ENCODE results near the gene EPN1. TPM values are rescaled to one million over a fixed set of nuclear protein-coding genes. Genes with fewer than 3 reads are reported as not detected.

The EPN1 gene
- total and polyA plus RNA-seq, 2 of the 13 experiments (the other 11 are each of a cell fraction or from before 2014, with no cell fraction given): 28.9 to 31.7 TPM

DNA sequence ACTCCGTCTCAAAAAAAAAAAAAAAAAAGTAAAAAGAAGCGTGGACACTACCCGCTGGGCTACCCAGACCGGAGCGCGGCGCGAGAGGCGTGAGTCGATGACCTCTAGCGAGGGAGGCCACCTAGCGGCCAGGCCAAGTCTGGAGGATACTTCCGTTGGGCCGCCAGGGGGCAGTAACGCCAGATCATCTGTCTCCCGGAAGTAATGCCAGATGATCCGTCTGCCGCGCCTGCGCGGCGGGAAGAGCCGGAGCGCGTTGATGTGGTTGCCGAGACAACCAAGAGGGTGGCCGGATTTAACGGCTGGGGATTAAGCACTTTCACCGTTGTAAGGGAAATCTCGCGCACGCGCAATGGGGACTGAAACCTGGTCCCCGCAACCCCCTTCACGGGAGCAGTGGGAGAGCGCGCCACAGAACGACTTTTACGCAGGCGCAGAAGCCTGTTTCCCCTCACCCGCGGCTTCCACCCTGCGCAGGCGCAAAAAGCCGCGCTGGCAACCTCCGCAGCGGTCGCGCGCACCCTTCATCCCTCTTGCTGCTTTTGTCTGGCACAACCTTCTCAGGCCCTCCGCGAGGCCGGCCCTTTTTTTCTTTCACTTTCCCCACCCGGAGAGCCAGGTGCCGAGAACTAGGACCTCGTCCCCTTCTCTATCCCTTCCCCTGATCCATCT is 21.2 kb upstream of the EPN1 start (continued):
- TF ChIP-seq SRF (IDR thresholded peaks at IDR 0.05; ENCODE audit: low read depth, low read length) (no peak), HMG20A (CRISPR knock-in tag; IDR thresholded peaks at IDR 0.05; ENCODE audit: borderline replicate concordance) (no peak), MLXIP (CRISPR knock-in tag; IDR thresholded peaks at IDR 0.05; ENCODE audit: borderline replicate concordance) (no peak), ZNF563 (CRISPR knock-in tag; IDR thresholded peaks at IDR 0.05) (no peak), DR1 (CRISPR knock-in tag; IDR thresholded peaks at IDR 0.05) (no peak; the same call in 1 of the 2 replicates), TCF12 (IDR thresholded peaks at IDR 0.05) (no peak), TCF12 (CRISPR knock-in tag; IDR thresholded peaks at IDR 0.05) (no peak), GTF2F1 (IDR thresholded peaks at IDR 0.05; ENCODE audit: low read length) (no peak), NBN (conservative IDR thresholded peaks at IDR 0.05) (no peak), TBX3 (IDR thresholded peaks at IDR 0.05; ENCODE audit: borderline replicate concordance) (peak; percentile 24; the same call in 1 of the 2 replicates), ZNF660 (CRISPR knock-in tag; IDR thresholded peaks at IDR 0.05; ENCODE audit: borderline replicate concordance, low read depth) (no peak), KLF16 (CRISPR knock-in tag; IDR thresholded peaks at IDR 0.05) (peak in 1 of 2 experiments; percentile 72; a peak in 1 of 4 replicates), YEATS4 (CRISPR knock-in tag; IDR thresholded peaks at IDR 0.05; ENCODE audit: borderline replicate concordance) (peak; percentile 46; the same call in 1 of the 2 replicates), POGZ (CRISPR knock-in tag; IDR thresholded peaks at IDR 0.05) (peak; percentile 77), HOXA9 (CRISPR knock-in tag; IDR thresholded peaks at IDR 0.05; ENCODE audit: borderline replicate concordance) (no peak), POLR2A (IDR thresholded peaks at IDR 0.05; ENCODE audit: insufficient read depth in 1 of 2, low read depth in 2 of 2, low read length in 2 of 2) (peak; percentile 54 to 80; a peak in 3 of 4 replicates), ZBTB39 (CRISPR knock-in tag; IDR thresholded peaks at IDR 0.05) (peak; percentile 31; the same call in 1 of the 2 replicates), ZNF562 (CRISPR knock-in tag; IDR thresholded peaks at IDR 0.05; ENCODE audit: borderline replicate concordance) (no peak), PITX1 (CRISPR knock-in tag; IDR thresholded peaks at IDR 0.05) (peak; percentile 88), ZNF614 (CRISPR knock-in tag; IDR thresholded peaks at IDR 0.05; ENCODE audit: borderline replicate concordance) (peak; percentile 54; the same call in 1 of the 2 replicates), NFE2L1 (CRISPR knock-in tag; IDR thresholded peaks at IDR 0.05; ENCODE audit: borderline replicate concordance) (no peak), ZNF503 (CRISPR knock-in tag; IDR thresholded peaks at IDR 0.05) (no peak), HOXD1 (CRISPR knock-in tag; IDR thresholded peaks at IDR 0.05) (no peak)
- TF ChIP-seq, protein P1, sequence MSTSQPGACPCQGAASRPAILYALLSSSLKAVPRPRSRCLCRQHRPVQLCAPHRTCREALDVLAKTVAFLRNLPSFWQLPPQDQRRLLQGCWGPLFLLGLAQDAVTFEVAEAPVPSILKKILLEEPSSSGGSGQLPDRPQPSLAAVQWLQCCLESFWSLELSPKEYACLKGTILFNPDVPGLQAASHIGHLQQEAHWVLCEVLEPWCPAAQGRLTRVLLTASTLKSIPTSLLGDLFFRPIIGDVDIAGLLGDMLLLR (CRISPR knock-in tag; IDR thresholded peaks at IDR 0.05): no peak
